Mesothelial cell of epicardium (in vitro differentiated cells): ENCODE measurements around the gene RAD1. TPM values are rescaled to one million over a fixed set of nuclear protein-coding genes. Genes with fewer than 3 reads are reported as not detected.

Experiments used
- DNase-seq, 2 experiments: peaks; one replicate each; pipeline ENCODE4 v3.0.0; 2021; ENCODE audit warnings: low spot score in 2 of 2; ENCODE audit not compliant: unreplicated experiment in 2 of 2
- H3K27ac Mint-ChIP-seq: 2 replicates; pipeline ENCODE4 v1.8.0; 2021; ENCODE audit warnings: mixed read lengths
- H3K27me3 Mint-ChIP-seq: 2 replicates; pipeline ENCODE4 v1.8.0; 2021; ENCODE audit warnings: low read depth, mixed read lengths
- H3K36me3 Mint-ChIP-seq: 2 replicates; pipeline ENCODE4 v1.8.0; 2021; ENCODE audit warnings: mixed read lengths
- H3K4me1 Mint-ChIP-seq: 2 replicates; pipeline ENCODE4 v1.8.0; 2021; ENCODE audit warnings: mixed read lengths
- H3K4me3 Mint-ChIP-seq: 2 replicates; pipeline ENCODE4 v1.8.0; 2021; ENCODE audit warnings: mild to moderate bottlenecking, moderate library complexity, mixed read lengths
- H3K9me3 Mint-ChIP-seq: 2 replicates; pipeline ENCODE4 v1.8.0; 2021; ENCODE audit warnings: mixed read lengths
- CTCF ChIP-seq: fragments of 200-600 bp; sonication (generic); IDR thresholded peaks from one replicate; pipeline ENCODE4 v1.5.0; 2021; ENCODE audit warnings: antibody characterized with exemption; ENCODE audit not compliant: unreplicated experiment
- total RNA-seq: library from RNA; stranded (reverse); gene quantifications from 3 replicates; pipeline ENCODE4 v1.2.1, GENCODE V29; 2021

The RAD1 gene
- total RNA-seq, 1 donor from 2014 or later = 23.9 TPM

- no peak for DNase-seq
- H3K27ac Mint-ChIP-seq = no peak overlapping the region
- TF ChIP-seq CTCF = no peak
- peaks cover 10% of the 10 kb centered on the region for H3K4me1 Mint-ChIP-seq
- peaks cover 7% of the 10 kb centered on the region for H3K36me3 Mint-ChIP-seq
- H3K9me3 Mint-ChIP-seq = no peaks in the 10 kb centered on the region
- no peak overlapping the region for H3K4me3 Mint-ChIP-seq
- H3K27me3 Mint-ChIP-seq = no peaks in the 10 kb centered on the region
Measured at GRCh38 chr5:34899066-34899465, 16.2 kb downstream of the RAD1 start.

- no peaks in the 10 kb centered on the region for H3K27me3 Mint-ChIP-seq
- peaks cover 10% of the 10 kb centered on the region for H3K4me1 Mint-ChIP-seq
- H3K9me3 Mint-ChIP-seq = no peaks in the 10 kb centered on the region
- no peak overlapping the region for H3K4me3 Mint-ChIP-seq
- H3K36me3 Mint-ChIP-seq = peaks cover 4% of the 10 kb centered on the region
- H3K27ac Mint-ChIP-seq = no peak overlapping the region
- TF ChIP-seq CTCF = peak; percentile 86
- peak; percentile 46 to 73 for DNase-seq
Measured at GRCh38 chr5:34898258-34898895, 16.9 kb downstream of the RAD1 start.

GRCh38 chr5:34897646-34898045 is 17.7 kb downstream of the RAD1 start:
- Mint-ChIP-seq H3K4me3 (no peak overlapping the region), H3K27ac (no peak overlapping the region), H3K36me3 (peaks cover 3% of the 10 kb centered on the region), H3K9me3 (no peaks in the 10 kb centered on the region), H3K27me3 (no peaks in the 10 kb centered on the region), H3K4me1 (peaks cover 10% of the 10 kb centered on the region)
- DNase-seq = no peak
- TF ChIP-seq CTCF = no peak

GRCh38 chr5:34895641-34896419 is 19.5 kb downstream of the RAD1 start:
- H3K36me3 Mint-ChIP-seq = no peaks in the 10 kb centered on the region
- no peak overlapping the region for H3K27ac Mint-ChIP-seq
- no peaks in the 10 kb centered on the region for H3K9me3 Mint-ChIP-seq
- H3K4me3 Mint-ChIP-seq = no peak overlapping the region
- DNase-seq = no peak
- no peak for TF ChIP-seq CTCF
- no peaks in the 10 kb centered on the region for H3K27me3 Mint-ChIP-seq
- peaks cover 23% of the 10 kb centered on the region for H3K4me1 Mint-ChIP-seq

- no peak overlapping the region for H3K27ac Mint-ChIP-seq
- no peak for TF ChIP-seq CTCF
- H3K36me3 Mint-ChIP-seq = no peaks in the 10 kb centered on the region
- H3K9me3 Mint-ChIP-seq = no peaks in the 10 kb centered on the region
- no peaks in the 10 kb centered on the region for H3K27me3 Mint-ChIP-seq
- H3K4me1 Mint-ChIP-seq = peaks cover 23% of the 10 kb centered on the region
- H3K4me3 Mint-ChIP-seq = no peak overlapping the region
- no peak for DNase-seq
Measured at GRCh38 chr5:34894716-34895115, 20.6 kb downstream of the RAD1 start.
